ENCODE results near the gene NHLRC4. TPM values are rescaled to one million over a fixed set of nuclear protein-coding genes. Genes with fewer than 3 reads are reported as not detected.

NHLRC4 gene
- total RNA-seq, 2 donors from 2014 or later, result 0.36 TPM; not detected in 1

DNA sequence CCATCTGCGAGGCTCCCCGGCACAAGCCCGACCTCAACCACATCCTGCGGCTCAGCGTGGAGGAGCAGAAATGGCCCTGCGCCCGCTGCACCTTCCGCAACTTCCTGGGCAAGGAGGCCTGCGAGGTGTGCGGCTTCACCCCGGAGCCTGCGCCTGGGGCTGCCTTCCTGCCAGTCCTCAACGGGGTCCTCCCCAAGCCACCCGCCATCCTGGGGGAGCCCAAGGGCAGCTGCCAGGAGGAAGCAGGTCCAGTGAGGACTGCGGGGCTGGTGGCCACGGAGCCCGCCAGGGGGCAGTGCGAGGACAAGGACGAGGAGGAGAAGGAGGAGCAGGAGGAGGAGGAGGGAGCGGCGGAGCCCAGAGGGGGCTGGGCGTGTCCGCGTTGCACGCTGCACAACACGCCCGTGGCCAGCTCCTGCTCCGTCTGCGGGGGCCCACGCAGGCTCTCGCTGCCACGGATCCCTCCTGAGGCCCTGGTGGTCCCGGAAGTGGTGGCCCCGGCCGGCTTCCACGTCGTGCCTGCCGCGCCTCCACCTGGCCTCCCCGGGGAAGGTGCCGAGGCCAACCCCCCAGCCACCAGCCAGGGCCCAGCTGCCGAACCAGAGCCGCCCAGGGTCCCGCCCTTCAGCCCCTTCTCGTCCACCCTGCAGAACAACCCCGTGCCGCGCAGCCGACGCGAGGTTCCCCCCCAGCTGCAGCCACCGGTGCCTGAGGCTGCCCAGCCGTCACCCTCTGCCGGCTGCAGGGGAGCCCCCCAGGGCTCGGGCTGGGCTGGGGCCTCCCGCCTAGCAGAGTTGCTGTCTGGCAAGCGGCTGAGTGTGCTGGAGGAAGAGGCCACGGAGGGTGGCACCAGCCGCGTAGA lies 19.7 kb upstream of the NHLRC4 start:
- DNase-seq (peak; percentile 80 to 88), ATAC-seq (peak; percentile 88)
- intact Hi-C loops (cut with DNase I, micrococcal nuclease), result no loop called here

DNA sequence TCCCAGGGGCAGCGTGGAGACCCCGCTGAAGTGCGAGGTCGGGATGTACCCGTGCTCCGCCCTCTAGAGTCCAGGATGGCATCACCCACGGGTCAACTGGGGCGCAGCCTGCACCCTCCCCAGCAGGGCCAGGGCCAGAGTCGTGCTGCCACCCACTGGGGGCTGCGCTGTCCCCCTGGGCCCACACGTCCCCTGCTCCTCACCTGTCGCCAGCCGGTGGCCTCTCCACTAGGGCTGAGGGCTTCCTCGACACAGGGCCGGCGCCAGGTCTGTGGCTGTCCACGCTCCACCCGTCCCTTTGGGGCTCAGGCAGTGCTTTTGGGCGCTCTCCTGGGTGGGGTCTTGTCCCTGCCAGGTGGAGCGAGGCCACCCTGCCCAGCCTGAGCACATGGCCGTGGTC lies 18.2 kb upstream of the NHLRC4 start:
- no peak for DNase-seq
- intact Hi-C loops (cut with DNase I, micrococcal nuclease), result no loop called here
- no peak for ATAC-seq

DNA sequence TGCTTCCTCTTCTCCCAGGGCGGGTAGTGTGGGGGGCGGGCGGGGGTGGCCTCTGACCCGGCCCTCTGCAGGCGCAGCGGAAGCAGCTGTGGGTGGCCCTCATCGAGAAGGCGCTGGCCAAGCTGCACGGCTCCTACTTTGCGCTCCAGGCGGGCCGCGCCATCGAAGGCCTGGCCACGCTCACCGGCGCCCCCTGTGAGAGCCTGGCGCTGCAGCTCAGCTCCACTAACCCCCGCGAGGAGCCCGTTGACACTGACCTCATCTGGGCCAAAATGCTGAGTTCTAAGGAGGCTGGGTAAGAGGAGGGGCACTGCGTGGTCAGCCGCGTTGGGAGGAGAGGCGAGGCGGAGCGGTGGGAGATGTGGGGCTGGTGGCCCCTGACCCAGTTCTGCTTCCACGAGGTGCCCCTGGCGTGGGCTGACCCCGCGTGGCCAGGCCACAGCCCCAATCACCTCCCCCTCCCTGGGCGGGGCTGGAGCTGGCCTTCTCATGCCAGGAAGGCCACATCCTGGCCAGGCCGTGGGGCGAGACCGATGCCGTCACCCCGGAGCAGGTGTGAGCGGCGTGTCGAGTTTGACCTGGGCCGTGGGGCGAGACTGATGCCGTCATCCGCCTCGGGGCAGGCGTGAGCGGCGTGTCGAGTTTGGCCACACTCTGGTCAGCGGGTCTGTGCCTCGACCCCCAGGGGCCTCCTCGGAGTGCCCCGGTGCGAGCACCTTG lies 17.1 kb upstream of the NHLRC4 start:
- intact Hi-C loops (cut with DNase I, micrococcal nuclease), result no loop called here
- no peak for ATAC-seq

DNA sequence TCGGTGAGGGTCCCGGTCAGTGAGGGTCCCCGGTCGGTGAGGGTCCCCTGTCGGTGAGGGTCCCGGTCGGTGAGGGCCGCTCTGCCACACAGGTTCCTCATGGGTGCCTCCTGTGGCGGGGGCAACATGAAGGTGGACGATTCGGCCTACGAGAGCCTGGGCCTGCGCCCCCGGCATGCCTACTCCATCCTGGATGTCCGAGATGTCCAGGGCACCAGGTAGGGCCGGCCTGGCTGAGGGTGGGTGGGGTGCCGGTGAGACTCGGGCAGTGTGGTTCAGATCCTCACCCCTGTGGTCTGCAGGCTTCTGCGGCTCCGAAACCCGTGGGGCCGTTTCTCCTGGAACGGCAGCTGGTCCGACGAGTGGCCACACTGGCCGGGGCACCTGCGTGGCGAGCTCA lies 15.6 kb upstream of the NHLRC4 start:
- intact Hi-C loops (cut with DNase I, micrococcal nuclease), result no loop called here

More for the DNA sequence above, 17.1 kb upstream of the NHLRC4 start:
- DNase-seq, result no peak

DNA sequence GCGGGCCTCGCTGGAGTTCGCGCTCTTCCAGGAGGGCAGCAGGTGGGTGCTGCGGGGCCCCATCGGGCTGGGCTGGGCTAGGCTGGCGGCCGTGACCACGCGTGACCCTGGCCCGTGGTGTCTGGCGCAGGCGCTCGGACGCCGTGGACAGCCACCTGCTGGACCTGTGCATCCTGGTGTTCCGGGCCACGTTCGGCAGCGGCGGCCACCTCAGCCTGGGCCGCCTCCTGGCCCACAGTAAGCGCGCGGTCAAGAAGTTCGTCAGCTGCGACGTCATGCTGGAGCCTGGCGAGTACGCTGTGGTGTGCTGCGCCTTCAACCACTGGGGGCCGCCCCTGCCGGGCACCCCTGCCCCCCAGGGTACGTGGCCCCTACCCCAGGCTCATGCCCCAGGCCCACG lies 14.6 kb upstream of the NHLRC4 start:
- no peak for ATAC-seq
- DNase-seq, result no peak
- intact Hi-C loops (cut with DNase I, micrococcal nuclease), result no loop called here

More for the DNA sequence above, 15.6 kb upstream of the NHLRC4 start:
- ATAC-seq (no peak), DNase-seq (no peak)

DNA sequence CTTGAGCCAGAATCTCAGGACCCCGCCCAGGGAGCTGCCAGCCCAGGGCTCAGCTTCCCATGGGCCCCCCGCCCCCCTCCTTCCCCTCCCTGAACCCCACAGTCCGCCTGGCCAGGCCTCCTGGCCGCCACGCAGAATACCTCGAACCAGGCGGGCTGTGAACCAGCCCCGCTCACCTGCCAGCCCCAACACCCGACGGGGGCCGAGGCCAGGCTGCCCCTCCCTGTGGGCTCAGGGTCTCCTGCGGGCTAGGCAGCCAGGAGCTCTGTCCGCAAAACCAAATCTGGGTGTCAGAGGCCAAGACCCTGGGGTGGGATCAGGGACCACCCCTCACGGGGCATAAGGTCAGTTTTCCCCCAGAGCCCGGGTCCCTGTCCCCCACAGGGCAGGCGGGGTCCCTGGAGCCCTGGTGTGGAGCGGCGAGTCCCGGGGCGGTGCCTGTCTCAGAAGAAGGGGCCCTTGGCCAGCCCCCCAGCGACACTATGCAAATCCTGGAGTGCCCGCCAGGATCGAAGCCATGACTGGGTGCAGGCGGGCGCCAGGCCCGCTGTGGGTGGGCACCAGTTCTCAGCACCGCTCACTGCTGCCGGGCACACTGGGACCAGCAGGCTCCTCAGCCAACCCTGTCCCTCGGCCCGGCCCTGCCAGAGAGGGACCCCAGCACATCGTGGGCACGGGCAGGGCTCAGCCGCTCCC lies 13.1 kb upstream of the NHLRC4 start:
- ATAC-seq (no peak), DNase-seq (no peak)
- intact Hi-C loops (cut with DNase I, micrococcal nuclease), result no loop called here

DNA sequence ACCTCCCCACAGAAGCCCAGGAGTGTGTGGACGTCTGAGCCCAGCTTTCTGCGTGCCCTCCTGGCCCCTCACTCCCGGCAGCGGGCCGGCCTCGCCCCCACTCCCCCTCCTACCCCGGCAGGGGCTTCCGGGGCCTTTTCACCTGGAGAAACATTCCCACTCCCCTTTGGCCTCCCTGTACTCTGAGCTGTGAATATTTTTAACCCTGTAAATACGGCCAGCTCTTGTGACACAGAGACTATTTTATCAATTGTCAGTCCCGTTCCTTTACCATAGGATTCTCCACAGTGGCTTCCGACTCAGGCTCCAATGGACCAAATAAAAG lies 12.5 kb upstream of the NHLRC4 start:
- no peak for ATAC-seq
- DNase-seq, result no peak
- intact Hi-C loops (cut with DNase I, micrococcal nuclease), result no loop called here

DNA sequence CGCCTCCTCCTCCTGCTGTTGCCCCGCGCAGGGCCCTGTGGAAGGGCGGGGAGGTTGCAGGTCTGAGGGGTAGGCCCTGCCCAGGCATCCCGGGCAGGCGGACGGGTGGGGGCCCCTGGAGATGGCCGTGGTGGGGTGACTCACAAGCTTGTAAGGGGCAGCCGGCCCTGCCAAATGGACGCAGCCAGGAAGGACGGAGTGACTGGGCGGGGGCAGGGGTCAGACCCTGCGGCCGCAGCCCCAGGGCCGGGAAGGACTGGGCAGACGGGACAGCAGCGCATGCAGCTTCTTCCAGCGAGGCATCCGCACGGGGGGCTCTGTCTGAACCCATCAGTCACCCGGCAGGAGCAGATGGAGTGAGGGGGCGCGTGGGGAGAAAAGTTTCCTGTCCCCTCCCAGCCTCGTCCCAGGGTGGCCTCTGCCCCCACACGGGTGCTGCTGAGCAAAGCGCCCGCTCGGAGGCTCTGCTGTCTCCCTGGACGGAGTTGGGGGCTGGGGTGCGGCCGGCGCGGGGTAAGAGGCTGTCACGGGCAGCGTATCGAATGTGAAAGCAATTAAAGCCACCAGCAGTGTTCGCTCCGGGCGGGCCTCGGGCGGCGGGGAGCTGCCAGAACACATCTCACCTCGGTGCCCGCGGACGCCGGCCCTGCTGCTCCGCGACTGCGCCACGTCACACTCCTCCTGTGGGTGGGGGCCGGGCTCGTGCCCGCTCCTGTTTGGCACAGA lies 12.0 kb upstream of the NHLRC4 start:
- peak; percentile 62 for ATAC-seq
- peak in 1 of 2 donors; percentile 42 for DNase-seq
- intact Hi-C loops (cut with DNase I, micrococcal nuclease), result no loop called here

DNA sequence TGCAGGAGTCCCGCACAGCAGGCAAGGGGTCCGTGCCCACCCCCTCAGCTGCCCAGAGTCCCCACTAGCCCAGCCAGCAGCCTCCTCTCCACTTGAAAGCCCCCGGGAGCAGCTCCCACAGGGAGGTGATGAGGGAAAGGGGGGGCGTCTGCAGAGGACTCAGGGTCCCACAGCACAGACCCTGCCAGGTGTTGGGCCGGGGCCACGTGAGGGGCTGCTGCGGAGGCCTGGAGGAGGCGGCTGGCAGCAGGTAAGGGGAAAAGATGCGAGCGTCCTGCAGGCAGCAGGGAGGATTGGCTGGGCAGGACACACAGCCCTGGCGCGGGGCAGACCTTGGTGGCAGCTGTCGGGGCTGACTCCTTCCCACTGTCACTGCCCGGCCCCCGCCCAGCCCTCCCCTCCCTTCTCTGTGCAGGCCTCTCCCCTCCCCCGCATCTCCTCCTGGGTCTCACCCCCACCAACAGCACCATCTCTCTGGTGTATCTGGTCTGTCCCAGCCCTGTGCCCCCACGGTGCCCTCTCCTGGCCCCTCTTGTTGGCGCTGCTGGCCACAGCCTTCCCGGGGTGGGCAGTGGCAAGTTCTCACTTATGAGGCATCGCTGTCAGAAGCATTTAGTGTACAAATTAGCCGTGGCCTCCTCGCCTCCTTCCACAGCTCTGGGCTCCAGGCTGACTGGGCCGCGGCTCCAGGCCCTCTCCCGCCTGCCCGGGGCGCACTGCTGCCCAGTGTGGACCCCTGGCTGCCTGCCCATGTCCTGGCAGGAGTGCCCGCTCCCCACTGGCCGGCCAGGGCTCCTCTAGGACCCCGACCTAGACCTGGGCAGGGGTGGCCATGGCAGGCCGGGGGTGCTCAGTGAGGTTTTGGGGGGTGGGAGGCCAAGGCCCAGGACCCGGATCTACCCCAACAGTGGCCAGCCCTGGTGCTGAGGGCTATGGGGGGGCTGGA lies 11.0 kb upstream of the NHLRC4 start:
- ATAC-seq (no peak), DNase-seq (no peak)
- intact Hi-C loops (cut with DNase I, micrococcal nuclease), result no loop called here

DNA sequence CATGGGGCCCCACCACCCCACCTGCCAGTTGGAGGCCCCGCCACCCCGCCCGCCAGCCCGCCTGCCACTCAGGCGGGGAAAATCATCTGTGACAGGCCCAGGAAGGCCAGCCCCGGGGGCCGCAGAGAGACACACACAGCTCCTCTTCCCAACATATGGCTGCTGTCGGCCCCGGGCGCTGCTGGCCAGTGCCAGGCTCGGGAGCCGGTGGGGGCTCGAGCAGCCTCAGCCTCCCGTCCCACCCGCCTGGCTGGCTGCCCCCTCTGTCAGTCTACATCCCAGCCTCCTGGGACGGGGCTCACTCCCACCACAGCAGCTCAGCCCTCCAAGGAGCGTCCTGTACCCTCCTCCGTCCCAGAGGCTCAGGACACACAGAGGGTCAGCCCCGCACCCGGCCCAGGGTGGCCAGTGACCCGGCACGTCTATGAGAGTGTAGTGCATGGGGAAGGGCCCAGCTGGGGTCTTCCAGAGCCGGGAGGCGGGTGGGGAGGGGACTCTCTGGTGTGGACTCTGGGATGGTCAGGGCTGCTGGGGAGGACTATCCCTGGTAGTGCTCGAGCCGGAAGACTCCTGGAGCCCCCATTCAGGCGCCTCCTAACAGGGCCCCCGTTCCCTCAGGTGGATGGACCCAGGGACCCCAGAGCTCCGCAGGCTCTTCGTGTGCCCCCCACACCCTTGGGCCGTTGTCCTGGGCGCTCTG lies 10.2 kb upstream of the NHLRC4 start:
- DNase-seq (no peak), ATAC-seq (no peak)
- intact Hi-C loops (cut with DNase I, micrococcal nuclease), result no loop called here

DNA sequence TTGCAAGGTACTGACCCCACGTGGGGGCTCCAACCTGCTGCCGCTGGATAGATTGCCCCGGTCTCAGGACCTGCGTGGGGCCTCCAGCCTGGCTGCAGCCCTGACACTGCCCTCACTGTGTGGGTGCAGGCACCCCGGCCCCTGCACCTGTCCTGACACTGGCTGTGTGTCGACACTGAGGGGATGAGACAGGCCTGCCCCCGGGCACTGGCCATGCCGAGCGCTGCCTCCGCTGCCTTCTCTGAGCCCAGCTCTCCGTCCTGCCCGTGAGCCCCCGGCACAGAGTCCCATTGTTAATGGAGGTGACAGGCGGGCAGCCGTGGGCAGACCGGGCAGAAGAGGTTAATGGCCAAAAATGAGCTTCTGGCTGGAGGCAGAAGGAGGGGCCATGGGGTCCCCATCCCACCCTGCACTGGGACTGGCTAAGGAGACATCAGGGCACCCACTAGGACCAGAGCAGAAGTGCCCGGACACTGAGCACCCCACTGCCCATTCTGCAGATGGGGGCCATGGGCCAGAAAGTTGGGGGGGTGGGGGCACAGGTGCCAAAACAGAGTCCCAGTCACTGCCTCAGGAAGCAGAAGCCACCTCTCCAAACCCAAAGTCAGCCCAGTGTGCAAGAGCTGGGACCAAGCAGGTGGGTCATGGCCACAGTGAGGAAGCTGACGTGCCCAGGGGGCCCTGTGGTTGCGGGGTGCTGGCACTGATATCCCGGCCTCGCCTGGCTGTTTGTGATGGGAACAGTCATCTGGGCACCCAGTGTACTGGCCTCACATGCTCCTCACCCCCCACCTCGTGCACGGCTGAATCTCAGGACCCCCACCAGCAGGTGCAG lies 9.1 kb upstream of the NHLRC4 start:
- intact Hi-C loops (cut with DNase I, micrococcal nuclease), result no loop called here
- ATAC-seq (no peak), DNase-seq (no peak)

DNA sequence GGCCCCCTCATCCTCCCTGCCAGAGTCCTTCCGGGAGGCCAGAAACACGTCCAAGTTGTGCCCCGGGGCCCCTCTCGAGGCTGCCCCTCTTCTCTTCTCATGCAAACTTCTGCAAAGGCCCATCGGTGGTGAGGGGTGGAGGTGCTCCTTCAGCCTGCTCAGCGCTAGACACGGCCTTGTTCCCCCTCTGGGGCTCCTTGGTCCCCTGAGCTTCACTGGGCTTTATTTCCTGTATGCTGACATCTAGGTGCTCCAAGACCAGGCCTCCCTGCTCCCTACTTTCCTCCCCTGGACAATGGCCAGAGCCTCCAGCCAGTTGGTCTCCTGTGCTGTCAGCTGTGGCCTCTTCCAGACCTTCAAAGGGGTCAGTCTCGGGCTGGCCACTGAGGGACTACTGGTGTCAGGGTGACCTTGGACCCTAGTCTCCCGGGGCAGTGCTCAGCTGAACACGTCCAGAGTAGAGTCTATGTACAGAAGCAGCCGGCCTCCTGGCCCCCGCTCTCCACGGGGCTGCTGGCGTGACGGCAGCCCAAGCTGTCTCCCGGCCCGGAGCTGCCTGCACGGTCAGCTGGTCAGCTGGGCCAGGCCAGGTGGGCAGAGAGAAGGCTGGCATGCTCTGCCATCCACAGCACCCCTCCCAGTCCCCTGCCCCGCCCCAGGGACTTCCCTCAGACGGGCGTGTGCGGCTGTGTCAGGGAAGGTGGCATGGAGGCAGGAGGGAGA lies 8.3 kb upstream of the NHLRC4 start:
- intact Hi-C loops (cut with DNase I, micrococcal nuclease), result no loop called here
- DNase-seq (no peak), ATAC-seq (peak; percentile 54)

DNA sequence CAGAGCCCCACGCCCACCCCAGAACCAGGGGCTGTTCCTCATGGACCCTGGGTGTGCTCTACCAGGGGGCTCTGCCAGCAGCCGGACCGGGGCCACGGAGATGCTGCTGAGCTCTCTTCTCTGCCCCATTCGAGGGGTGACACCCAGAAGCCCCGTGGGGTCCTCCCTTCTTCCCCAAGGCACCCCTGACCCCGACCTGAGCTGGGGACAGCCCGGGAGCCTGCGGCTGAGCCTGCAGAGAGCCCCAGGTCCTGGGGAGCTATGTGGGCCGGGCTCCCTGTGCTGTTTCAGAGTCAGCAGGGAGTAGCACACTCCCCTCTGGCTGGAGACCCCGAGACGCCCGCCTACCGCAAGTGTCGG lies 7.8 kb upstream of the NHLRC4 start:
- ATAC-seq (no peak), DNase-seq (no peak)
- intact Hi-C loops (cut with DNase I, micrococcal nuclease), result no loop called here

DNA sequence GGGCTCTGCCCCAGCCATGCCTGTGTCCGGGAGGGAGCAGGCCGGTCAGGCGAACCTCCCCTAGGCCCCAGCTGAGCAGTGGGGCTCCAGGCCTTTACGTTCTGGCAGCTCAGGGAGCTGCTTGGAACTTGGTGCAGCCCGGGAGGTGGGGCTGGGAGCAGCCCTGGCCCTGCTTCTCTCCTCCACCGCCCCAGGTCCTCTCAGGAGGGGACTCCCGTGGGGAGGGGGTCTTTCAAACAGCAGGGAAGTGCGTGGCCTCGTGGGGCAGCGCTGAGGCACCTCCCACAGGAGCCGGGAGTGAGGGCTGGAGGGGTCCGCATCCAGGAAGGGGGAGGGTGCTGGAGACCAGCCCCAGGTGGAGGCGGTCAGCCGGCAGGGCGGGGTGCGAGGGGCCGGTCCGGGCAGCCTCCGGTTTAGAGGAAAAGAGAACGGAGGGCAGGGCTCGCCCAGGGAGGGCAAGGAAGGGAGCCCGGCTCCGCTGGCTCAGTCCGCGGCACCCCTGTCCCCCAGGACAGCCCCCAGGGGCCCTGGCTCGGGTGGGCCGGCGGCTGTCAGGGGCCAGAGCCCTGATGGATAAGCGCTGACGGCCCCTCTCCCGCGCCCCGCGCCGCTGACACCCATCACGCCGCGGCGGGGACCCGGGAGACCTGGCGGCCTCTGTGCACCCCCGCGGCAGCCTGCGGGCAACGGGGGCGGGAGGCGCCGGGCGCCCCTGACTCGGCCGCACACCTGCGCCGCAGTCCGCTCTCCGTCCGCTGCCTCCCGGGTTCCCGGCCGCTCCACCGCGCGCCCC lies 7.2 kb upstream of the NHLRC4 start:
- intact Hi-C loops (cut with DNase I, micrococcal nuclease), result no loop called here
- no peak for DNase-seq
- ATAC-seq, result no peak

DNA sequence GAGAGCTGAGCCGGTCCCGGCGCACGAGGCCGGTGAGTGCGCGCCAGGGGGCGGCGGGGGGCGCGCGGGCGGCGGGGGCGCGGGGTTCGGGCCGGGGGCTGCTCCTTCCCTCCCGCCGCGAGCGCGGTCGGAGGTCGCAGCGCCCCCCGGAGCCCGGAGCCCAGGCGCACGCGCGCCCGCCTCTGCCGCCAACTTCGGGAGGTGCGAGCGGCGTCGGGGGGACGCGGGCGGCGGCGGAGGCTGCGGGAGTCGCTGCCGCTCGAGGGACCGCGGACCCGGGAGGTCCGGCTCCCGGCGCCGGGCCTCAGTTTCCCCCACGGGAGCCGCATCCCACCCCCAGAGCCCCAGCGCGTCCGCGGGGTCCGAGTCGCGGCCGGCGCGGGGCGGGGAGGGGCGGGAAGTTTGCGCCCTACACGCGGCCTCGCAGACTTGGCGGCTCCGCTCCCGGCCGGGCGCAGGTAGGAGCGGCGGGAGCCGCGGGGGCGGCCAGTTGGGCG lies 6.6 kb upstream of the NHLRC4 start, which contains the start of gene PRR35:
PRR35 (plus strand) TSS at position 191 of the 497 bp plus-strand sequence. CDS start 2,901 bp downstream, outside the sequence.
- intact Hi-C loops (cut with DNase I, micrococcal nuclease), result no loop called here
- DNase-seq, result no peak
- no peak for ATAC-seq
